ENCODE results near the gene GALNT7. TPM values are rescaled to one million over a fixed set of nuclear protein-coding genes. Genes with fewer than 3 reads are reported as not detected.

Gene GALNT7
- total RNA-seq, 1 experiment from 2014 or later, result 13.8 TPM

- peaks cover 50% of the 10 kb centered on the region for H3K79me2 ChIP-seq (ENCODE audit: low read length)
- peaks cover 21% of the 10 kb centered on the region for H3K36me3 ChIP-seq (ENCODE audit: low read depth, low read length)
- peak within 1 kb of the TSS; percentile 91 for H3K4me3 ChIP-seq (ENCODE audit: low read length)
- CTCF ChIA-PET, result interaction anchor here (0.7 to 1.5 kb wide), 3 partner anchors 15 to 84 kb away, joined by 3 to 4 read pairs (median 3); partner anchors contain the start of gene SAP30
- BruUV-seq (replicated peaks), result no TSS peak
- ATAC-seq, result peak; percentile 84
- peak within 1 kb of the TSS; percentile 100 for H3K9ac ChIP-seq (ENCODE audit: low read length)
- H3K4me2 ChIP-seq (ENCODE audit: low read length), result peak within 1 kb of the TSS; percentile 96
- POLR2A ChIA-PET (ENCODE audit: unreplicated experiment), result interaction anchor here (0.6 to 1.0 kb wide), 3 partner anchors 27 to 295 kb away, joined by 6 to 52 read pairs (median 8); partner anchors contain the start of gene SAP30
- DNase-seq, result peak; percentile 98
- no peaks in the 10 kb centered on the region for H3K27me3 ChIP-seq (ENCODE audit: low read length)
- H3K9me2 ChIP-seq (replicated peaks; ENCODE audit: low read length), result no peaks in the 10 kb centered on the region
- peaks cover 27% of the 10 kb centered on the region for H3K4me1 ChIP-seq (ENCODE audit: insufficient read depth, low read length)
- peaks cover 18% of the 10 kb centered on the region for H4K20me1 ChIP-seq (ENCODE audit: low read length)
- peak within 1 kb of the TSS; percentile 91 for H3K27ac ChIP-seq (ENCODE audit: low read length)
- H2AFZ ChIP-seq (ENCODE audit: low read length), result peak within 1 kb of the TSS; percentile 95
- TF ChIP-seq EZH2phosphoT487 (IDR thresholded peaks at IDR 0.05; ENCODE audit: borderline replicate concordance, low read length) (no peak), CTCF (conservative IDR thresholded peaks at IDR 0.05; ENCODE audit: low read depth, low read length) (no peak), EZH2 (IDR thresholded peaks at IDR 0.05; ENCODE audit: low read length, unreplicated experiment) (no peak)
- intact Hi-C loops (cut with micrococcal nuclease), result loop anchor here (1.0 to 2.0 kb wide), 2 partner anchors 35 to 83 kb away; no protein-coding TSS in a partner anchor
- H3K9me3 ChIP-seq (ENCODE audit: low read length), result no peaks in the 10 kb centered on the region
- H3F3A ChIP-seq (ENCODE audit: low read length, unreplicated experiment), result no peaks in the 10 kb centered on the region
Measured at GRCh38 chr4:173334085-173334890, 165.7 kb downstream of the GALNT7 start, which contains the start of gene HMGB2. HMGB2 (minus strand) TSS chr4:173334358; CDS start chr4:173333649, 709 bp downstream.

GRCh38 chr4:173334891-173335752 lies 166.5 kb downstream of the GALNT7 start:
- intact Hi-C loops (cut with micrococcal nuclease), result loop anchor here (1.0 to 2.0 kb wide), 2 partner anchors 34 to 82 kb away; no protein-coding TSS in a partner anchor
- H4K20me1 ChIP-seq (ENCODE audit: low read length), result peaks cover 18% of the 10 kb centered on the region
- no peak for TF ChIP-seq EZH2phosphoT487 (IDR thresholded peaks at IDR 0.05; ENCODE audit: borderline replicate concordance, low read length)
- H3K27ac ChIP-seq (ENCODE audit: low read length), result peak overlapping the region; percentile 91
- peak overlapping the region; percentile 97 for H3K9ac ChIP-seq (ENCODE audit: low read length)
- H3K9me3 ChIP-seq (ENCODE audit: low read length), result no peaks in the 10 kb centered on the region
- H3K4me2 ChIP-seq (ENCODE audit: low read length), result peak overlapping the region; percentile 96
- DNase-seq (peak; percentile 89), ATAC-seq (peak; percentile 56)
- no peaks in the 10 kb centered on the region for H3F3A ChIP-seq (ENCODE audit: low read length, unreplicated experiment)
- peaks cover 19% of the 10 kb centered on the region for H3K36me3 ChIP-seq (ENCODE audit: low read depth, low read length)
- peak overlapping the region; percentile 91 for H3K4me3 ChIP-seq (ENCODE audit: low read length)
- peak overlapping the region; percentile 95 for H2AFZ ChIP-seq (ENCODE audit: low read length)
- H3K4me1 ChIP-seq (ENCODE audit: insufficient read depth, low read length), result peaks cover 27% of the 10 kb centered on the region
- CTCF ChIA-PET, result interaction anchor here (0.6 to 1.5 kb wide), 4 partner anchors 16 to 83 kb away, joined by 3 to 4 read pairs (median 3); partner anchors contain the start of gene SAP30
- no peaks in the 10 kb centered on the region for H3K27me3 ChIP-seq (ENCODE audit: low read length)
- H3K9me2 ChIP-seq (replicated peaks; ENCODE audit: low read length), result no peaks in the 10 kb centered on the region
- TSS peak; percentile 69 for BruUV-seq (replicated peaks)
- H3K79me2 ChIP-seq (ENCODE audit: low read length), result peaks cover 50% of the 10 kb centered on the region
- POLR2A ChIA-PET (ENCODE audit: unreplicated experiment), result interaction anchor here (0.6 to 1.0 kb wide), 6 partner anchors 26 to 296 kb away, joined by 3 to 52 read pairs (median 5); partner anchors contain the start of gene SAP30

DNA sequence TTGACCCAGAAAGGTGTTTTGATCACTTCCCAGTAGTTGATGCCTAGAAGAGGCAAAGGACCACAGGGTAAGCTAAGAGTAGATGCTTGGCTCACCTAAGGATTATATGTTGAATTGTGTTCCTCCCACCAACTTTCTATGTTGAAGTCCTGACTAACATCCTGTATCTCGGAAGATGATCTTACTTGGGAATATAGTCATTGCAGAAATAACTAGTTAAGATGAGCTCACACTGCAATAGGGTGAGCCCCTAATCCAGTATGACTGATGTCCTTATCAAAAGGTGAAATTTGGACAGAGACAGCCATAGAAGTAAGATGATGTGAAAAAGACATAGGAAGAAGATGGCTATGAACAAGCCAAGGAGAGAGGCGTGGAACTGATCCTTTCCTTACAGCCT lies 168.9 kb downstream of the GALNT7 start:
- no peaks in the 10 kb centered on the region for H3F3A ChIP-seq (ENCODE audit: low read length, unreplicated experiment)
- intact Hi-C loops (cut with micrococcal nuclease), result no loop called here
- H2AFZ ChIP-seq (ENCODE audit: low read length), result no peak overlapping the region
- no peak overlapping the region for H3K4me3 ChIP-seq (ENCODE audit: low read length)
- no peak overlapping the region for H3K9ac ChIP-seq (ENCODE audit: low read length)
- BruUV-seq (replicated peaks), result no TSS peak
- no peaks in the 10 kb centered on the region for H3K9me2 ChIP-seq (replicated peaks; ENCODE audit: low read length)
- peaks cover 31% of the 10 kb centered on the region for H3K79me2 ChIP-seq (ENCODE audit: low read length)
- H3K4me1 ChIP-seq (ENCODE audit: insufficient read depth, low read length), result peaks cover 21% of the 10 kb centered on the region
- H3K27me3 ChIP-seq (ENCODE audit: low read length), result no peaks in the 10 kb centered on the region
- no peak for ATAC-seq
- DNase-seq, result peak; percentile 21
- no peaks in the 10 kb centered on the region for H3K9me3 ChIP-seq (ENCODE audit: low read length)
- POLR2A ChIA-PET (ENCODE audit: unreplicated experiment), result no interaction called here
- peaks cover 10% of the 10 kb centered on the region for H3K36me3 ChIP-seq (ENCODE audit: low read depth, low read length)
- TF ChIP-seq EZH2phosphoT487 (IDR thresholded peaks at IDR 0.05; ENCODE audit: borderline replicate concordance, low read length) (no peak), CTCF (conservative IDR thresholded peaks at IDR 0.05; ENCODE audit: low read depth, low read length) (no peak), EZH2 (IDR thresholded peaks at IDR 0.05; ENCODE audit: low read length, unreplicated experiment) (no peak)
- no peak overlapping the region for H3K27ac ChIP-seq (ENCODE audit: low read length)
- H3K4me2 ChIP-seq (ENCODE audit: low read length), result no peak overlapping the region
- H4K20me1 ChIP-seq (ENCODE audit: low read length), result peaks cover 9% of the 10 kb centered on the region
- CTCF ChIA-PET, result no interaction called here

Measured in PC-3 (cell line).